Transverse colon (tissue), 4 donors: ENCODE measurements around the gene TRPC3.

Experiments used
- CTCF ChIP-seq, 5 experiments: fragments of 200-600 bp in 3 of 5; fragments of 450-650 bp in 2 of 5; sonication (generic) in 3 of 5; IDR thresholded peaks; 1 replicate in 2 of 5; 2 replicates in 3 of 5; pipeline ENCODE4 v1.5.1; 2016 to 2017; ENCODE audit warnings: antibody characterized with exemption in 5 of 5, inconsistent platforms in 3 of 5, mild to moderate bottlenecking in 2 of 5, moderate library complexity in 1 of 5
- POLR2A ChIP-seq: fragments of 450-650 bp; IDR thresholded peaks from one replicate; pipeline ENCODE4 v1.6.1; 2016; ENCODE audit warnings: antibody characterized with exemption, mild to moderate bottlenecking, moderate library complexity
- POLR2AphosphoS5 ChIP-seq, 3 donors: sonication (generic); formaldehyde crosslinking; IDR thresholded peaks; one replicate each; pipeline ENCODE4 v1.6.1; 2016; ENCODE audit warnings: antibody characterized with exemption in 3 of 3

- TF ChIP-seq POLR2AphosphoS5 (IDR thresholded peaks at IDR 0.05) (no peak), CTCF (IDR thresholded peaks at IDR 0.05) (no peak), POLR2A (no peak)
Measured at GRCh38 chr4:121860121-121860520, 91.7 kb downstream of the TRPC3 start.
